Endothelial cell of umbilical vein (primary cell): Measurements from ENCODE around the gene XKR8.

Experiments used
- CTCF ChIP-seq, 2 donors: IDR thresholded peaks; 1 replicate in 1 of 2; 2 replicates in 1 of 2; pipeline ENCODE4 v1.5.1; 2011; ENCODE audit warnings: low read length in 2 of 2, mild to moderate bottlenecking in 2 of 2, moderate library complexity in 2 of 2, control low read depth in 1 of 2, inconsistent platforms in 1 of 2, low read depth in 1 of 2; ENCODE audit not compliant: insufficient read depth in 1 of 2; ENCODE audit errors: extremely low read depth in 1 of 2
- EZH2 ChIP-seq: IDR thresholded peaks from 2 replicates; pipeline ENCODE4 v1.6.1; 2012; ENCODE audit warnings: borderline replicate concordance, low read depth, mild to moderate bottlenecking, moderate library complexity, low read length, inconsistent platforms; ENCODE audit not compliant: severe bottlenecking
- FOS ChIP-seq: IDR thresholded peaks from 2 replicates; pipeline ENCODE4 v1.6.1; 2011; ENCODE audit warnings: mild to moderate bottlenecking, low read length, moderate library complexity, borderline replicate concordance; ENCODE audit not compliant: insufficient read depth
- JUN ChIP-seq: IDR thresholded peaks from 2 replicates; pipeline ENCODE4 v1.6.1; 2011; ENCODE audit warnings: borderline replicate concordance, low read depth; ENCODE audit not compliant: insufficient read length, insufficient read depth
- MYC ChIP-seq: IDR thresholded peaks from one replicate; pipeline ENCODE4 v1.6.1; 2011; ENCODE audit warnings: mild to moderate bottlenecking, low read depth, low read length
- POLR2A ChIP-seq: IDR thresholded peaks from 2 replicates; pipeline ENCODE4 v1.6.1; 2012; ENCODE audit warnings: low read depth, mild to moderate bottlenecking, control low read depth, low read length
- POLR2AphosphoS5 ChIP-seq: IDR thresholded peaks from 2 replicates; pipeline ENCODE4 v1.6.1; 2012; ENCODE audit warnings: low read depth, mild to moderate bottlenecking, control low read depth, low read length, moderate library complexity; ENCODE audit not compliant: insufficient read depth

GRCh38 chr1:28002600-28002999 is 42.8 kb downstream of the XKR8 start:
- no peak for TF ChIP-seq CTCF (IDR thresholded peaks at IDR 0.05; ENCODE audit: extremely low read depth in 1 of 2, insufficient read depth in 1 of 2, low read depth in 1 of 2, low read length in 2 of 2)
- TF ChIP-seq POLR2A = no peak
- TF ChIP-seq POLR2AphosphoS5 = no peak
- TF ChIP-seq MYC = no peak
- TF ChIP-seq EZH2 = no peak
- TF ChIP-seq JUN = no peak
- no peak for TF ChIP-seq FOS
